GM10248 (cell line): ENCODE data around the gene ABCC6.
"Not testable (repeated sequence)": the region's sequence is repeated elsewhere in the genome, so short reads cannot be mapped to it uniquely, and the experiment has no call there.

Experiments used
- CTCF ChIA-PET: fragments of 300-600 bp; sonication (Branson Sonifier 250); formaldehyde crosslinking; extraction: SDS; loops from one replicate; lab custom pipeline; 2021; ENCODE audit warnings: antibody characterized with exemption; lab: Yijun Ruan, JAX
- POLR2A ChIA-PET: fragments of 350-650 bp; sonication (Branson Sonifier 250); formaldehyde crosslinking; extraction: SDS; loops from one replicate; lab custom pipeline; 2020; ENCODE audit warnings: antibody characterized with exemption; lab: Yijun Ruan, JAX
- DNase-seq: peaks from one replicate; pipeline ENCODE4 v3.0.0; 2012; ENCODE audit errors: extremely low spot score
- TF ChIP-seq, protein P1 (sequence below): IDR thresholded peaks from 2 replicates; pipeline ENCODE4 v1.5.1; 2012; ENCODE audit warnings: mild to moderate bottlenecking, low read depth; ENCODE audit errors: extremely low read depth, missing control alignments, control extremely low read depth

Gene ABCC6

DNA sequence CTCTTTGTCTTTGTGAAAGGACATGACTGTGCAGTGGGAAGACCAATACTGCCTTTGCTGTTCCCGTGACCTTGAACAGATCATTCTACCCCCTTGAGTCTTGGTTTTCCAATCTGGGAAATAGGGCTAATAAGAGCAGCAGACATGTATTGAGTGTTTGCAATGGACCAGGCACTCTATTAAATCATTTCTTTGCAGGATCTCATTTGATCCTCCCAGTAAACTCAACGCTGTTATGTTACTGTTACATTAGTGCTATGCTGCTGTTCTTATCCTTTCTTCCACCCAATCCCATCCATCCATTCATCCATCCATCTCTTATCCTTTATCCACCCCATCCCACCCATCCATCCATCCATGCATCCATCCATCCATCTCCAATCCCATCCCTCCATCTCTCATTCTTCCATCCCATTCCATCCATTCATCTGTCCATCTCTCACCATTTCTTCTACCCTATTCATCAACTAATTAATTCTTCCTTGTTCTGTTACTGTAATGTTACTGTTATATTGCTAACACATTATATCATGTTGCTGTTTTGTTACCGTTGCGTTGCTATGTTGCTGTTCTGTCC lies 65.1 kb downstream of the ABCC6 start:
- no peak for DNase-seq
- ChIA-PET POLR2A (no interaction called here), CTCF (no interaction called here)
- TF ChIP-seq, protein P1, sequence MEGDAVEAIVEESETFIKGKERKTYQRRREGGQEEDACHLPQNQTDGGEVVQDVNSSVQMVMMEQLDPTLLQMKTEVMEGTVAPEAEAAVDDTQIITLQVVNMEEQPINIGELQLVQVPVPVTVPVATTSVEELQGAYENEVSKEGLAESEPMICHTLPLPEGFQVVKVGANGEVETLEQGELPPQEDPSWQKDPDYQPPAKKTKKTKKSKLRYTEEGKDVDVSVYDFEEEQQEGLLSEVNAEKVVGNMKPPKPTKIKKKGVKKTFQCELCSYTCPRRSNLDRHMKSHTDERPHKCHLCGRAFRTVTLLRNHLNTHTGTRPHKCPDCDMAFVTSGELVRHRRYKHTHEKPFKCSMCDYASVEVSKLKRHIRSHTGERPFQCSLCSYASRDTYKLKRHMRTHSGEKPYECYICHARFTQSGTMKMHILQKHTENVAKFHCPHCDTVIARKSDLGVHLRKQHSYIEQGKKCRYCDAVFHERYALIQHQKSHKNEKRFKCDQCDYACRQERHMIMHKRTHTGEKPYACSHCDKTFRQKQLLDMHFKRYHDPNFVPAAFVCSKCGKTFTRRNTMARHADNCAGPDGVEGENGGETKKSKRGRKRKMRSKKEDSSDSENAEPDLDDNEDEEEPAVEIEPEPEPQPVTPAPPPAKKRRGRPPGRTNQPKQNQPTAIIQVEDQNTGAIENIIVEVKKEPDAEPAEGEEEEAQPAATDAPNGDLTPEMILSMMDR = no peak

DNA sequence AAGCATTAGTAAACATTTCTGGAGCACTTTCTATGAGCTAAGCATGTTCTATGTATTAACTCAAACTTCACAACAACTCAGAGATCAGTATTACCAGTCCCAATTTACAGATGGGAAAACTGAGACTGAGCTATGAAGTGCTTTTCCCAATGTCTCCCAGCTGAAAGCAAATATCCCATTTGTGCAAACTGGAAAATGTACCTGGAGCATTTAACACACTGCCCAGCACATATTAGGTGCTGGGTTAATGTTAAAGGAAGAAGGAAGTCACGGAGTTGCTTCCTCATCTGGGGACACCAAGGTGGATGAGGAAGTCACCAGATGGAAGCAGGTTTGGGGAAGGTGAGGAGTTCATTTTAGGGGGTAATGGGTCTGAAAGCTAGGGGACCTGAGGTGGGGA lies 66.1 kb downstream of the ABCC6 start:
- POLR2A ChIA-PET = no interaction called here
- CTCF ChIA-PET = interaction anchor here (0.9 to 1.5 kb wide), 4 partner anchors 8 to 336 kb away, joined by 3 to 4 read pairs (median 4); no protein-coding TSS in a partner anchor
- no peak for DNase-seq
- TF ChIP-seq, protein P1 = no peak

DNA sequence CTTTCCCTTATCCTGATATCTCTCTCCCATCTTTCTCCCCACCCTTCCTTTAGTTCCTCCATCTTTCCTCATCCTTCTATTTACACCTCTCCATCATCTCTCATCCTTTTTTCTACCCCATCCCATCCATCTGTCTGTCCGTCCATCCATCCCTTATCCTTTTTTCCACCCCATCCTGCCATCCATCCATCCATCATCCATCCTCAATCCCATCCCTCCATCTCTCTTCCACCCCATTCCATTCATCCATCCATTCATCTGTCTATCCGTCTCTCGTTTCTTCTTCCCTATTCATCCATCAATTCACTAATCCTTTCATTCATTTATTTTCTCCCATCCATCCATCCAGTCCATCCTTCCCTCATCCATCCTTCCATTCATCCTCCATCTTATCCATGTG lies 68.1 kb downstream of the ABCC6 start:
- CTCF ChIA-PET = no interaction called here
- TF ChIP-seq, protein P1 = no peak

DNA sequence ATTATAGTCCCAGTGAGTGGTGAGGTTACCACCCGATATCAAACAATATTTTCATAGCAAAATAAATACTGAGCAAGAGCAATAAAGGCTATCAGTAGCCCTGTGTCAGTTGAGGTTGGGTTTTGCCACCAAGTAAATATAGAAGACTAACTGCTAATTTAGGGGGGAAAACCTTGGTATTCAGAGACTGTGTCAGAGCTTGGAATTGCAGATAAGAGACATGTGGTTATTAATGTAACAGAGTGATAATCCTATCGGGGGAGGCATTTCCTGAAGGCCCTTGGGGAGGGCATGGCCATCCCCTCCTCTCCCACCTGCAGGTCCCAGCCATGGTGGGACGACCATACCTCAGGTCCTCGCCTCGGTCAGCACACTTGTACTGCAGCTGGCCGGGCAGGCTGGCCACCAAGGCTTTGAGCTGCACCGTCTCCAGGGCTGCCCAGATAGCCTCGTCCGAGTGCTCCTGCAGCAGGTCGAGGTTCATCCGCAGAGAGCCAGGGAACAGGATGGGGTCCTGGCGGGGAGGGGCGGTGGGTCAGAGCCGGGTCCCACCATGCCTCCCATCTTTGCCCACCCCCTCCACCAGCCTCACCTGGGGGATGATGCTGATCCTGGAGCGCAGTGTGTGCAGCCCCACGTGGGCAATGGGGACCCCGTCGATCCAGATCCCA lies 68.9 kb downstream of the ABCC6 start:
- POLR2A ChIA-PET = no interaction called here
- TF ChIP-seq, protein P1 = no peak
- no peak for DNase-seq
- CTCF ChIA-PET = no interaction called here

More for the DNA sequence above, 68.1 kb downstream of the ABCC6 start:
- POLR2A ChIA-PET = no interaction called here
- no peak for DNase-seq

DNA sequence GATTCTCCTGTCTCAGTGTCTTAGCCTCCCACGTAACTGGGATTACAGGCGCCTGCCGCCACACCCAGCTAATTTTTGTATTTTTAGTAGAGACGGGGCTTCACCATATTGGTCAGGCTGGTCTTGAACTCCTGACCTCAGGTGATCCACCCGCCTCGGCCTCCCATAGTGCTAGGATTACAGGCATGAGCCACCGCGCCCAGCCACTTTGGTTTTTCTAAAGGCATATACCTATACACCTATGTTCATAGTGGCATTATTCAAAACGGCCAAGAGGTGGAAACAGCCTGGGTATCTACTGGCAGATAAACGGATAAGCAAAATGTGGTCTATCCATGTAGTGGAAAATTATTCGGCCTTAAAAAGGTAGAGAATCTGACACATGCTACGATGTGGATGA lies 70.3 kb downstream of the ABCC6 start:
- POLR2A ChIA-PET, DNase-seq, CTCF ChIA-PET: not testable (repeated sequence)

DNA sequence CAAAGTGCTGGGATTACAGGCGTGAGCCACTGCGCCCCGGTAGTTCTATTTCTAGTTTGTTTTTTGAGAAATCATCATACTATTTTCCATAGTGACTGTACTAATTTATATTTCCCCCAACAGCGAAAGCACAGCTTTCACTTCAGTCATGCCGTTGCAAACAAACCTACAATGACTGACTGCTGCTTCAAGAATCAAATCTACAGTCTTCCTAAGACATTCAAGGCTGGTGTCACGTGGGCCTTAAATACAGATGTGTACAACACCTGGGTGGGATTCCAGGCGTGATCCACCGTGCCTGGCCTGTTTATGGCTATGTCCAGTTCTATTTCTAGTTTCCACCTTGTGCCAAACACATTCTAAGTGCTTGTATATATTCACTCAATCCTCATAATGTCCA lies 72.0 kb downstream of the ABCC6 start:
- DNase-seq = no peak
- ChIA-PET CTCF (no interaction called here), POLR2A (no interaction called here)
- TF ChIP-seq, protein P1 = no peak

DNA sequence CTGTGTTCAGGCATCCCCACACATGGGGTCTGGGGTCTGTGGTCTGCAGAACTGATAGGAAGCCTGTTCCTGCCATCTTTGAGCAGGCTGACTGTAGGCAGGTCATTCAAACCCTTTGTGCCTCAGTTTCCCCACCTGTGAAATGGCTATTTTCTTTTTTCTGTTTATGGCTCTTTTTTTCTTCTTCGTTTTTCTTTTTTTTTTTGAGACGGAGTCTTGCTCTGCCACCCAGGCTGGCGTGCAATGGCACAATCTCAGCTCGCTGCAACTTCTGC lies 72.5 kb downstream of the ABCC6 start:
- ChIA-PET CTCF (no interaction called here), POLR2A (no interaction called here)
- DNase-seq = no peak
- TF ChIP-seq, protein P1 = no peak
